HG03175 (cell line): Measurements from ENCODE around the gene HDLBP.

ENCODE experiments used
- ATAC-seq: cut with Tn5 transposase; IDR thresholded peaks from one replicate; pipeline ENCODE4 v1.9.1; 2021; ENCODE audit warnings: mild to moderate bottlenecking, moderate library complexity; ENCODE audit not compliant: unreplicated experiment

HDLBP gene

GRCh38 chr2:241315093-241315878 lies at the start of gene HDLBP:
Gene HDLBP, minus strand, starts transcription at chr2:241315672. Its CDS starts 48,803 bp downstream, at chr2:241266869.
- peak; percentile 71 for ATAC-seq

- no peak for ATAC-seq
These were observed 49.3 kb upstream of the HDLBP start for GRCh38 chr2:241364781-241365180.

- peak; percentile 48 for ATAC-seq
These were observed 48.0 kb upstream of the HDLBP start for GRCh38 chr2:241363426-241363825.

- no peak for ATAC-seq
These were observed 44.1 kb upstream of the HDLBP start for GRCh38 chr2:241359481-241360045.

- peak; percentile 45 for ATAC-seq
These were observed 43.0 kb upstream of the HDLBP start for GRCh38 chr2:241358470-241358869.

- no peak for ATAC-seq
These were observed 42.1 kb upstream of the HDLBP start for GRCh38 chr2:241357531-241357930.

- ATAC-seq = no peak
These were observed 41.4 kb upstream of the HDLBP start for GRCh38 chr2:241356871-241357260.

- peak; percentile 85 for ATAC-seq
These were observed 40.8 kb upstream of the HDLBP start, which contains the start of gene FARP2 for GRCh38 chr2:241355983-241356870. Gene FARP2, plus strand, starts transcription at chr2:241356285. Its CDS starts 16,823 bp downstream, at chr2:241373108.

GRCh38 chr2:241354668-241355658 lies 39.5 kb upstream of the HDLBP start:
- peak; percentile 28 for ATAC-seq

- no peak for ATAC-seq
These were observed 36.8 kb upstream of the HDLBP start for GRCh38 chr2:241352227-241352626.

GRCh38 chr2:241351640-241352031 lies 36.2 kb upstream of the HDLBP start:
- no peak for ATAC-seq

GRCh38 chr2:241350878-241351639 lies 35.6 kb upstream of the HDLBP start:
- no peak for ATAC-seq

- no peak for ATAC-seq
These were observed 35.0 kb upstream of the HDLBP start for GRCh38 chr2:241350530-241350877.

GRCh38 chr2:241349941-241350340 lies 34.5 kb upstream of the HDLBP start:
- ATAC-seq = no peak

- ATAC-seq = no peak
These were observed 29.6 kb upstream of the HDLBP start for GRCh38 chr2:241344925-241345651.

GRCh38 chr2:241340631-241341163 lies 25.2 kb upstream of the HDLBP start:
- no peak for ATAC-seq

GRCh38 chr2:241339839-241340630 lies 24.6 kb upstream of the HDLBP start:
- no peak for ATAC-seq

- ATAC-seq = no peak
These were observed 19.3 kb upstream of the HDLBP start for GRCh38 chr2:241334813-241335212.
